HG03159 (cell line): ENCODE results near the gene ZNF672.
A peak's percentile ranks its signal among the peaks of the same experiment; 100 is the strongest.
"Not testable (repeated sequence)": the region's sequence is repeated elsewhere in the genome, so short reads cannot be mapped to it uniquely, and the experiment has no call there.

ENCODE experiments used
- ATAC-seq: cut with Tn5 transposase; IDR thresholded peaks from one replicate; pipeline ENCODE4 v1.9.1; 2021; ENCODE audit warnings: mild to moderate bottlenecking, moderate library complexity; ENCODE audit not compliant: unreplicated experiment

ZNF672 gene

GRCh38 chr1:248837781-248838356, at the start of gene ZNF672:
ZNF672 (plus strand) TSS chr1:248838224; CDS start chr1:248847275, 9,051 bp downstream.
- peak; percentile 84 for ATAC-seq

DNA sequence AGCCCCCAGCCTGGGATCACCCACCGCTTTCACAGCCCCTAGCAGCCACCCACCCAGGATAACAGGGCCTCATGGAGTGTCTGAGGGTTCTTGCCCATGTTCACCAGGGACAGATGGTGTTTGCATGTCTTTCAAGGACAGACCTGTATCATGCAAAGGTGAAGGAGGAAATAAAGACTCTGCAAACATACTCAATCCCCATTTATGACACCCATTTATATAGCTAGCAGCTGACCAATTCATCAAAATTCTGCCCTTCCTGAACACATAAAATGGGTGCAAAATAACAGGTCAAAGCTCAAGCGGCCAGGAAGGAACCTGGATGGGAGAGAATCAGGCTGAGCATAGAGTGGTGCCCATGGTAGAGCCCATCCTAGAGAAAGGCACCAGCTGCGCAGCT, 49.7 kb upstream of the ZNF672 start:
- ATAC-seq = no peak

DNA sequence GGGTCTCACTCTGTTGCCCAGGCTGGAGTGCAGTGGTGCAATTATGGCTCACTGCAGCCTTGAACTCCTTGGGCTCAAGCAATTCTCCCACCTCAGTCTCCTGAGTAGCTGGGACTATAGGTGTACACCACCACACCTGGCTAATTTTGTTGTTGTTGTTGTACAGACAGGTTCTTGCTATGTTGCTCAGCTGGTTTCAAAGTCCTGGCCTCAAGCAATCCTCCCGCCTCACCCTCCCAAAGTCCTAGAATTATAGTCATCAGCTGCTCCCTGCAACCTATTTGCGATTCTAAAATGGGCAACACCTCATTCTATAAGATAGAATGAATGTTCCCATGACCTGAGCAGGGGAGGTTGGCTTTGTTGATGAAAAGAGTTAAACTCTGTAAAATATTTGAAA, 48.7 kb upstream of the ZNF672 start:
- not testable (repeated sequence) for ATAC-seq

DNA sequence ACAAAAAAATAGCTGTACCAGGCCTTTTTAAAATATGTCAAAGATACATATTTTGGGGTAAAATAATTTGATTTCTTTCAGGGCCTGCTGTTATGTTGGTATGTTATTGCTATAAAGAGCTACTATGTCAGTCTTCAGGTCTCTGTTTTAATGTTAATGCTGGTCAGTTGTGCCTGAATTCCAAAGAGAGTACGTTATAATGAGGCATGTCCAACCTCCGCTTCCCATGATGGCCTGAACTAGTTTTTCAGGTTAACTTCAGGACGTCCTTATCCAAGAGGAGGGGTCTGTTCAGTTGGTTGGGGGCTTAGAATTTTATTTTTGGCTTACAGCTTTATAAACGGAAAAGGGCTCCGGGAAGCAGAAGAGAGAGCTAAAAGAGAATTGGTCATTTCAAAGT, 47.6 kb upstream of the ZNF672 start:
- no peak for ATAC-seq

- ATAC-seq = no peak
Measured at GRCh38 chr1:248791010-248791409, 47.0 kb upstream of the ZNF672 start.

GRCh38 chr1:248792342-248792741, 45.7 kb upstream of the ZNF672 start:
- peak; percentile 60 for ATAC-seq

DNA sequence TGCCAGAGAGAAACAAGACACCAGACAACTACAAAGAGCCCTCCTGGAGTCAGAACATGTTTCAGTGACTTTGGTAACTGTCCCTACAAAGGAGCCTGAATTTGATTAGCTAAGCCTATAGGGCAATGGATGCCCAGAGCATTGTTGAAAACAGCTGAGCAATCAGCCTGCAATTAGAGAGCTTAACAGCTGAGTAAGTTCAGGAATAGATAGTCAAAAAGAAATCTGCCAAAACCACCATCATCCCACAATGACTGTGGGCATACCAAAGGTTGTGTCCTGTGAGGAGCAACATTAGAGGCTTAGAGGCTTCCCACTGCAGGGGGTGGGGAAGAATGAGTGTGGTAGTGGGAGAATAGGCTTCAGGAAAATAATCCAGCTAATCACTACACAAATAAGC, 44.4 kb upstream of the ZNF672 start:
- ATAC-seq = peak; percentile 85

GRCh38 chr1:248794663-248795062, 43.4 kb upstream of the ZNF672 start:
- not testable (repeated sequence) for ATAC-seq

DNA sequence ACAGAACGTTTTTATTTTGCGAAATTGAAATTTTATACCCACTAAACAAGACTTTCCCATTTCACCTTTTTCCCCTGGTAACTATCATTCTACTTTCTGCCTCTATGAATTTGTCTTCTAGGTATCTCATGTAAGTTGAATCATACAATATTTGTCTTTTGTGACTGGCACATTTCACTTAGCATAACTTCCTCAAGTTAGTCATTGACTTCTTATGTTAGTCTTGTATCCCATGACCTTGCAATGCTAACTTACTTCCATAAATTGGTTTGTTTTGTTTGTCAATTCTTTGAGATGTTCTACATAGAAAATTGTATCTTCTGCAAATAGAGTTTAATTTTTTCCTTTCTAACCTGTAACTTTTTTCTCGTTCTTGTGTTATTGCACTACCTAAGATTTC, 39.2 kb upstream of the ZNF672 start:
- no peak for ATAC-seq

DNA sequence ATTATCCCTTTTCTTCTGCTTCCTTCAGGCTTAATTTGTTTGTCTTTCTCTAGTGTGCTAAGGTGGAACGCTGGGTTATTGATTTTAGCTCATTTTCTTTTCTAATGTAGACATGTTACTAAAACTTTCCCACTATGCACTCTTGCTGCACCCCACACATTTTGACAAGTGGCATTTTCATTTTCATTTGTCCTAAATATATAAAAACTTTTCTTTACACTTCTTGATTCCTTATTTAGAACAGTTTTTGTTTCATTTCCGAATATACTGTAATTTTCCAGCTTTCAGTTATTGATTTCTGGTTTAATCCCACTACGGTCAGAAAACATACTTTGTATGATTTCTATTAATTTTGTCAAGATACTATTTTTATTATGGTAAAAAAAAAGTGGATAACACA, 37.6 kb upstream of the ZNF672 start:
- ATAC-seq = no peak

- no peak for ATAC-seq
Measured at GRCh38 chr1:248802454-248802853, 35.6 kb upstream of the ZNF672 start.

GRCh38 chr1:248803501-248803900, 34.5 kb upstream of the ZNF672 start:
- ATAC-seq = not testable (repeated sequence)

GRCh38 chr1:248804771-248805681, 33.0 kb upstream of the ZNF672 start:
- ATAC-seq = peak; percentile 86

DNA sequence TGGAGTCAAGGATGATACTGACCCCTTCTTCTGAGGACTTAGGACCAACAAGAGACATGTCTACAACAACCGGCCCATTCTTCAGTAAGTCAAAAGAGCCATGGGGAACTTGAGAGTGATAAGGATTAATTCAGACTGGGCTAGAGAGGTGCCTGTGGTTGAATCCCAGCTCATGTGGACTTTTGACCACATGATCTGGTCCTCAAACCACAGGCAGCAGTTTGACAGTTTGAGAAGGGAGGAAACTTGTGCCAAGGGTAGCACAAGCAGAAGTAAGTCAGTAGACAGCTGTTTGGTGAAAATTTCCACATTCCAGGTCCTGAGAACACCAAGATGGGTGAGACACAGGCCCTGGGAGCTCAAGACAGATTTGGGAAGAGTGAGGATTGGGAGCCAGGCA, 32.1 kb upstream of the ZNF672 start:
- no peak for ATAC-seq

GRCh38 chr1:248807067-248807737, 30.8 kb upstream of the ZNF672 start:
- peak; percentile 44 for ATAC-seq

DNA sequence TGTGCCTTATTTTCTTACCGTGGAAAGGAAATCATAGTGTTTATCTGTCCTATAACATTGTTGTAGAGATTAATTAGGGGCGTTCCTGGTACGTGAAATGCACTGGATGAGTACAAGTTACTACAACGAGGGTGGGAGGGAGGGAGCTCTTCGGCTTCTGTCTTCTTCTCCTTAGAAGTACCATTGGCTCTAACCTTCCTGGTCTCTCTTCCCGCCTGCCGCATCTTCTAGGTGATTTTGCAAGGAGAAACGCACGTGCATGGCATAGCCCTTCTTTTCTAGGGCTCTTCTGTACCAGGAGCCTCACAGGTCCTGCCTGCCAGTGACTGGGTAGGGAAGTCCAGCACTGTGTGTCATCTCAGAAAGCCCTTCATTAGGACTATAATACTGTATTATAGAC, 29.1 kb upstream of the ZNF672 start:
- ATAC-seq = no peak

DNA sequence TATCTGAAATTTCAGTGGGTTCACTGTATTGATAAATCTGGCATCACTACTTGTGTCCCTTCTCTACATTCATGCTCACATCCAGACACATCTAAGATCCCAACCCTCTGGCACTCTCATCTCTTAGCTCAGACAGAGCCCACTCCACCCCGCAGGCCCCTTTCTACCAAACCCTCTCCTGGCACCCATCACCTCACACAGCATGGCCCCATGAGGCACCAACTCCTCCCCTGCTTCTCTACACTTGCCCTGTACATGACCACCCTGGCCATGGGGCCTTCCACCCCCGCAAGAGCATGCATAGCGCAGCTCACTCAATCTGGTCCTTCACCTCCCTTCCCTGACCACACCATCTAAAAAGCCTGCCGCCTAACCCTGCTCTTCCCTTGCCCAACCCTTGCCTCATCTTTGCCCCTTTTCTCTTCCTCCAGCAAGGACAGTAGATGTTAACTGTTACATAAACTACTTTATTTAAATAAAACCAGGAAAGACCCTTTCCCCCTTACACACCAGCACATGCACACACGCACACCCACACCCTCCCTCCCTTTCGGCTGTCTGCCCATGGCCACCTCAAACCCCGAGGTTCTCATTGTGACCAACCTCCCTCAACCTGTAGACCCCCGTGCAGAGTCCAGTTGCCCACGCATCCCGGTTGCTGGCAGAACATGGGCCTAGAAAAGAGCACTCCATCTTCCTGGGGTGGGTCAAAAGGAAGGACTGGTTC, 27.9 kb upstream of the ZNF672 start:
- no peak for ATAC-seq

DNA sequence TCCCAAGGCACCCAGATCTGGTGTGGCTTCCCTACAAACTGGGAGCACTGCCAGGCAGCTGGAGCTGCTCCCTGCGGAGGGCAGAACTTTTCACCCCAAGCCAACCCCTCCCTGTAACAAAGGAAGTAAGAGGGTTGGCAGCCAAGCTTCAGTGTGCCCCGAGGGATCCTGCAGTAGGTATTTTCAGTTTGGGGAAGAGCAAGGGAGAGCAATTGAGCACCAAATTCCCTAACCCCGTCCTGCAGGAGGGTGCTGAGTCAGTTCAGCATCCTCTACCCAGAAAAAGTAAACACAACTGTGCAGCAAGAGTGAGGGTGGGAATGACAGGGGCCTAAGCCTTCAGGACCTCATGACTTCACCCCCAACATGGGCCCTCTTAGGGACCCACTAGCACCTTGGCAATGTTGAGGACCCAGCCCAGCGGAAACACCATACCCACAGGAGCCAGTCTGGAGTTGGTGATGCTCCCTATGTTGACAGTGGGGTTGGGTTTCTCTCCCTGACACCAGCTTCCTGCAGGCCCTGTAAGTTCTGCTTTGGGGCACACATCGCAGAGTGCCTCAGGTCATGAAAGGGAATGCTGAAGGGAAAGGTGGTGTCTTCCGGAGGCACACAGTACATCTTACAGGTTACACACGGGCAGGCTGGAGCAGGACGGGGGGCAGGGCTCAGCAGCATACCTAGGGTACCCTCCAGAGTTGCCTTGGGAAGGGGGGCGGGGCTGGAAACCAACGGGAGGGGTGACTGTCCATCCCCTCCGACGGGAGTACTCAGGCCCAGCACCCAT, 27.1 kb upstream of the ZNF672 start:
- ATAC-seq = no peak

GRCh38 chr1:248811514-248812490, 26.2 kb upstream of the ZNF672 start:
- ATAC-seq = no peak
